T-helper 2 cell (primary cell): ENCODE data around the gene ADAMTS18.

Experiments
- DNase-seq, 5 experiments: peaks; one replicate each; pipeline versions ENCODE4 v3.0.0 to v3.0.0-alpha.2; 2012 to 2022

The ADAMTS18 gene

DNA sequence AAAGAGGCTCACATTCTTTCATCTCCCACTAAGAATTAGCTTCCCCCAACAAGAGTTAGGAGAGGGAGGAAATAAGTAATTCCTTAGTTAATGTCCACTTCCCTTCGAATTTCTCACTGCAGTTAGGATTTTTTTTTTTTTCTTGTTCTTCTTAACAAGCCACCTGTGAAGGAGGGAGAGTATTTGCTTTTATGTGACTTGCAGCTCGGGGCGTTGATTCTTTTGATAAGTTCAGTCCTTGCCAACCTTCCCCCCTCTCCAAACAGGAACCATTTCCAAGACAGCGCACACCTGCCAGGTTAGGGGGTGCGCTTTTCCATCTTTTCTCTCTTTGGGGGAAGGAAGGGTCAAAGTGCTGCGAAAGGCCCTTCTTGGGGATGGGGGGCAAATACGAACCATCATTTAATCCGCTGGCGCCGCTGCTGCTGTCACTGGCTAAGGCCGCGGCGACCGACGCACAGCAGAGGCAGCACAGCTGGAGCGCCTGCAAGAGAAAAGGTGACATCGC, 758 bp downstream of the ADAMTS18 start:
- peak in 1 of 5 experiments; percentile 12 for DNase-seq

DNA sequence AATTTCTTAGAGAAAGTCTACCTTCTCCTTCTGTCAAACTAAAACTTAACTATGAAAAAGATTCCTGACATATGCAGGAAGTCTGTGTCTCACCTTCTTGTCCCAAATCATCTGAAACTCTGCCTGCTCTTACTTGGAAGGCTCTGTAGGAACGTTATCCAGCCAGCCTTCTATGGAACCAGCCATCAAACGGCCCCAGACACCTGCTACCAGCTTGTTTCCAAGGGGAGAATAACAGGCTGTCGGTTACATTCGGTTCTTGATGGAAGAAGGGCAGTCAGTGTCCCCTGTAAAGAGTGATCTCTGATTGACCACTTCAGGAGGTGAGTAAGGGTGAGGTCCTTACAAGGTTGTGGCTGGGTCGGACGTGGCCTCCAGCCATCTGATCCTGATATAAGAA, 1.7 kb downstream of the ADAMTS18 start:
- no peak for DNase-seq

DNA sequence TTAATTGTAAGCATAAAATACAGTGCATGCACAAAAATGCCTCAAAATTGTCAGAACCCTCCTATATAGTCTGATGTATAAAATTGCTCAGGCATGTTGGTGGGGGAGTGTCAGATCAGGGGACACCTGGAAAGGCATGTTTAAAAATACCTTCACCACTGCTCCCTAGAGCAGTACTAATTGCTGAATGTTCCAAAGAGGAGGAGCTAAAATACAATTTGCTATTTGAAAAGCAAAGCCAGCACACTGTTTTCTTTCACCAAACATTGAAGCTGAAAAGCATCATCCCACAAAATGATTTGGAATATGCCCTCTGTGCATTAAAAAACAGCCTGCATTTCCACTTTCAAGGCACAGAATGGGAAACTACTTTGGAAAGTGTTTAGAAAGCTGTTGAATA, 2.6 kb downstream of the ADAMTS18 start:
- no peak for DNase-seq

DNA sequence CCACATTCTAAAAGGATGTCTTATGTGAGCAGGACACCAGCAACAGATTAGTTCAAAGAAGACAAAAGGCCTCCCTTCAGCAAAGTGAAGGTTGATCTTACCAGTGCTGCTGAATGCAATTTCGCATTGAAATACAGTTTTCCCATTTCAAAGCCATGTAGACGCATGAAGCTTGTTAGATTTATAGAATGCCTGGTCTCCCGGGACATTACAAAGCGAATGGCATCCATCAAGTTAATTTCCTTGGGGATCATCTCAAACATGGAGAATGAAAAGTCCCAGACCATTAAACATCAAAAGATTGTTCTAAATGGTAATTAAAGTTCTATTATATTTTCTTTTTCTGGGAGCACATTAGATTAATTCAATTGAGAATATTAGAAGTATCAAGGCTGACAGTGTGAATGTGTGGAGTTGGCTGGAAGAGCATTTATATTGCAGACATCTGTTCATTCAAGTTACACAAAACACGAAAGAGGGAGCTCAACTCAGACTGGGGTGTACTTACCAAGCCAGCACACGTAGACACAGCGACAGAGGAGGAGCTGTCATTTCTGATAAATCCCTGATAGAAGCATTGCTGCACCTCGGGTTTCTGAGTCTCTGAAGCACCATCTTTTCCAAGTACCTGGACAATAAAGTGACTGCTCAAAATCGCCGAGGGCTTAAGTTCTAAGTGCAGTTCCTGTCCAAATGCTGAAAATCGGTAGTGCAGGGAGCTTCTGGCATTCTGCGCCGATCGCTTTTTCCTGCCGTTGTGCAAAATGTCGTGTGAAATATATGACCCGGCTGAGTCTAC, 3.8 kb downstream of the ADAMTS18 start:
- DNase-seq = no peak

DNA sequence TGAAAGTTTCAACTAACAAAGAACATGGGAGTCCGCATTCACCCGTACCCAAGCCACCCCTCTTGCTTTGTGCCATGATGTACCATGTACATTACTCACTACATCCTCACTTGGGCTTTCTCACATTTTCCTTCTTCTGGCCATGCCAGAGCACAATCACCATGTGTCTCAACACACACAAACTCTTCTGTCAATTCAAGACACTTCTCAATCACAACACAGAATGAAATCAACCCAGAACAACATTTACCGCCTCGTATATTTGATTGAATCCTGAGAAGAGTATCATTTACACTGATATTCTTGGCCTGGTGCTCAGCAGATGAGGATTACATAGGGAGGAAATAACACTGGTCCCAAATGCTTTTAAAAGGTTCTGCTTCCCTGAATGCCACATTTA, 4.5 kb downstream of the ADAMTS18 start:
- no peak for DNase-seq

DNA sequence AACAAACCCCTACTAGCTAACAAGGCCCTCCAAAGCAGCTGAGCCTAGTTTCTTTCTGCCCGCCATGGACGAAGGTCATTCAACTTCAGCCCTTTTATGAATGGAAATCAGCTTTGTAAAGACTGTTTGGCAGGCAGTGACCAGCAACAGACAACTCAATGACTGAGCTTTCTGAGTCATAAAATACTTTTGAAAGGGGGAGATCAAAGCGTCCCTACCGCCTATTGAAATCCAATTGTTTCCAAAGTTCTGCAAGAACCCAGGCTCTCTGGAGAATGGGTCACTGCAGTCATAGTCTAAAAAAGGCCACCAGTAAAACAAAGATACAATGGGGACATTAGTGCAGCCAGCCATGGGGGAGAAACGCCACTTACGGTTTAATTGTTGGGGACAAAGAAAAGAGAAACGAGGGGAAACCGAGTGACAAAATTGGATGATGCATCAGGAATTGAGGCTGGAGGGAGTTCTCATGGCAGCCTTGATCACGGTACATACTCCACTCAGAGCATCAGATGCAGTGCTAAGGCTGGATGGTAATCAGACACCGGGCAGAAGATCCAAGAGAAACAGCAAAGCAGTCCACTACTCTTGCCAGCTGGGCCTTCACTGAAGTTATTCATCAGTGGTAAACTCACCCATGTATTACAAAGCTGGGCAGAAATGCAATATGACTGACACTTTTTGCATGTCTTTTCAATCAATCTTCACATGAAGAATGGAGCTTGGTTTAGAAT, 9.8 kb downstream of the ADAMTS18 start:
- DNase-seq = no peak

DNA sequence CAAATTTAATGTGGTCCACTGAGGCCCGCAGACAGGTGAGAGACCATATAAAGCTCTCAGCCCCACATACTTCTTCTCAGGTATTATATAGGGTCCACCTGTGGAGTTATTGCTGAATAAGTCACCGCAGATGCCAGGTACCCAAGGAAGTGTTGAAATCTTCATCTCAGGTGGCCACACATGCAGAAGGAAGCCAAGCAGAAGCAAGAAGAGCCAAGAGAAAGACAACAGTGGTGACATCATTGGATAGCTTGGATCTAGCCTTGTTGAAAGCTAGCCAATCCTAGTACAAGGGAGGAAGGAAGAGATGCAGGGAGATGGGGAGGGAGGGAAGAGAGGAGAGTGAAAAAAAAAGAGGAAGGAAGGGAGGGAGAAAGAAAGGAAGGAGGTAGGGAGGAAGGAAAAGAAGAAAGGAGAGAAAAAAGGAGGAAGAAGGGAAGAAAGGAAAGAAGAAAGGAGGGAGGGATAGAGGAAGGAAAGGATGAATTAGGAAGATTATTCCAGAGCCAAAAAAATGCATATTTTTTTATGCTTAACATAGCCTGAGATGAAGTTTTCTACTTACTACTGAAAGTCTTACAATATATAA, 12.5 kb downstream of the ADAMTS18 start:
- no peak for DNase-seq

DNA sequence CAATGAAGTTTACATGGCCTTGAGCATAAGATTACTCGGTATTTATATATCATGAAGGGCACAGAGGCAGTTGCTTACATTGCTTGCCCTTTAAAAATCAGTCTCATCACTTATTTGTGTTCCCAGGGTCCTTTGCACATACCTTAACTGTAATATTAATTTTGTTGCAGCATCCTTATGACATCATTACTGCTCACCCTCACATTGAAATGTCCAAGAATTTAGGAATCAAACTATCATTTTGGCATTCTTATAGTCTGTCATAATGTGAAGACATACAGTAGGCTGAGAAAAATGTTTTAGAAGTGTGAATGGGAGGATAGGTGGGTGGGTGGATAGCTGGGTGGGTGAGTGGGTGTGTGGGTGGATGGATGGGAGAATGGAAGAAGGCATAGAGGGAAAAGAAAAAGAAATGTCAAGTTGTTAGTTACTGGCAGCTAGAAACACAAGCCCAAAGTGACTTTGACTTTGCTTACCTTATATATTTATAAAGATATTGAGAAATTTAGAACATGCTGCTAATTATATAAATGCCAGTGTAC, 17.8 kb downstream of the ADAMTS18 start:
- DNase-seq = no peak

DNA sequence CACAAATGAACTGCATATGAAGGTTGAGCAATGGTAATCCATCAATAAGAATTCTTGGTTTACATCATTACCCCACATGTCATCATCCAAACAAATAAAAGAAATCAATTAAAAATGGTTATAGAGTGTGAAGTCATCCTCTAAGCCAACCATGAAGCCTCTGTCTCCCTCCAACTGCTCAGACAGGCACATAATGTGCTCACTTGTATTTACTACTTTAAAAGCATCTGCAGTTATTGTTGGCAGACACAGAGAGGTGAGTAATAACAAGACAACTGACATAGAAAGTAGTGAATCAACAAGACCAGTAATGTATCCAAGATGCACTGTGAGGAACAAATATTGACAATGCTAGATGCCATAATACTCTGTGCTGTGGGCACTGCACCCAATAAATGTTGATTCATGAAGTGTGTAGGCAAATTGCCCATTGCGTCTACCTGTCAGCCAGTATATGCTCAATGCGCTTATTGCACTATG, 20.0 kb downstream of the ADAMTS18 start:
- peak in 1 of 5 experiments; percentile 1 for DNase-seq

DNA sequence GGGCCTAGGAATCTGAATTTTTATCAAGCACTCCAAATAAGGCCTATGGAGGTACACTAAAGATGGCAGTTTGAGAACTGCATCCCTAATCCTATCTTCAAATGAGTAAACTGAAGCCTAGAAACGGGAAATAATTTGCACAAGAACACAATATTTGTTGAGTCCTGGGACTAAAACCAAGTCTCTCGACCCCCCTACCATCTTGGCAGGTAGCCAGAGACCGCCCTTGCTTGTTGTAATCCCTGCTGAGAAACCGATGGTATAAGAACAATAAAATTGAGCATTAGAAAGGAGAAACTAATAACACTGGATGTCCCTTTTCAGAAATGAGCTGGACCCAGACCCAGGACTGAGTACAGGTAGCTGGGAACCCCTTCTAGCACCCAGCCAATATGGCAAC, 24.4 kb downstream of the ADAMTS18 start:
- no peak for DNase-seq

DNA sequence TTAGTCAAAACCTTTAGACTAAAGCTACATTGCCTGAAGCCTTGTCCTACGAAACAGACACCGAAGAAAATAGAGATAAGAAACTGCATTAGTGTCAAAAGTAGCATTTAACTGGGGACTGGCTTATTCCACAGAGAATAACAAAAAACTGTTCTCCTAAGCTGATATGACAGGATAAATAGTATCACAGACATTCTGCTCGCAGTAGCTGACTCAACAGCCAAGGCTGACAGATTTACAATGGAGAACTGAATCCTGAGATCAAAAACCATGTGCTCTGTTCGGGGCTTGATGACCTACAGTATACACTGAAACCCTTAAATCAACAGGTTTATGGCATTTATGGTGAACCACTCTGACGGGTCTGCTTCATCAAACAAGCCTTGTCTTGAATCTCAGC, 25.5 kb downstream of the ADAMTS18 start:
- DNase-seq = no peak

DNA sequence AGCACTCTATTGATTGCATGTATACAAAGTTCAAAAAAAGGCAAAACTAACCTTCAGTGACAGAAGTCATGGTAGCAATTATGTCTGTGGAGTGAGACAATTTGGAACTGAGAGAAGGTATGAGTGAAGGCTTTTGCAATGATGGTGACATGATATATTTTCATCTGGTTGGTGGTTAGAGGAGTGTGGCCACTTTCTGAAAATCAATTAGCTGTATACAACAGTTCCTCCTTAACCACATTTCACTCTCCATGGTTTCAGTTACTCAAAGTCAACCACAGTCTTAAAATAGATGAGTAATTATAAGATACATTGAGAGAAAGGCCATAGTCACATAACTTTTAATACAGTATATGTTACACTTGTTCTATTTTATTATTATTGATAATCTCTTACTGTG, 26.2 kb downstream of the ADAMTS18 start:
- DNase-seq = peak in 1 of 5 experiments; percentile 58

DNA sequence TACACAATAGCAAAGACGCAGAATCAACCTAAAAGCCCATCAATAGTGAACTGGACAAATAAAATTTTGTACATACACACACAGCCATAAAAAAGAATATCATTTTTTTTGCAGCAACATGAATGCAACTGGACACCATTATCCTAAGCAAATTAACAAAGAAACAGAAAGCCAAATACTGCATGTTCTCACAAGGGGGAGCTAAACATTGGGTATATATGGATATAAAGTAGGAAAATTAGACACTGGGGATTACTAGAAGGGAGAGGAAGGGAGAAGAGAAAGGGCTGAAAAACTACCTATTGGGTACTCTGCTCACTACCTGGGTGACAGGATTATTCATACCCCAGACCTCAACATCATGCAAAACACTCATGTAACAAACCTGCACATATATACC, 28.2 kb downstream of the ADAMTS18 start:
- DNase-seq = no peak

DNA sequence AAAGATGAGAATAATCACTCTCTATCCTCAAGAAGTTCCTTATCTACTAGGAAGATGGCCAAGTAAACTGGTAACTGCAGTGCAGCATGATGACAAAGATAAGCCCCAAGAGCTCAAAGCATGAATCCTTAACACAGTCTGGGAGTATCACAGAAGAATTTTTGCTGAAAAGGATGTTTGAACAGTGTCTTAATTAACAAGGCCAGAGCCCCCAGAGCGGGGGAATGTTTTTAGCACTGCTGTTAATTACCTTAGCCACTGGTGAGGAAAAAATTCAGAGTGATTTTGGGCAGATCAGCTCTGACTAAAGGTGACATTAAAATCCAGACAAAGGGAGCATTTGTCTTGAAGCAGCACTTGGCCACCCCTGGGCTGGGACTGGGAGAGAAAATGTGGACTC, 30.1 kb downstream of the ADAMTS18 start:
- no peak for DNase-seq

DNA sequence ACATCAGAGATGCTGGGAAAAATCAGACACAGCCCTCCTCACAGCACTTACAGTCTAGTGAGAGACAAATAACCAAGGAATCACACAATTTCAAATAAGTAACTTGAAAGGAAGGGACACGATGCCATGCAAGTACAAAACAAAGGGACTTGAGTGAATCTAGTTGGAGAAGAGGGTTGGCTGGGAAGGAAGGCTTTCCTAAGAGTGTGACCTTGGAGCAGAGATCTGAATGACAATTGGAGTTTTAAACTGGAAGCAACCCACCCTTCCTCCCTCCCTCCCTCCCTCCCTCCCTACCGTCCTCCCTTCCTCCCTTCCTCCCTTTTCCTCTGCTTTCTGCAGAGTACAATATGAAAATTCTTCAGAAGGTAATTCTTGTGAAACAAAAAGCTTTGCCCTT, 31.1 kb downstream of the ADAMTS18 start:
- DNase-seq = no peak

DNA sequence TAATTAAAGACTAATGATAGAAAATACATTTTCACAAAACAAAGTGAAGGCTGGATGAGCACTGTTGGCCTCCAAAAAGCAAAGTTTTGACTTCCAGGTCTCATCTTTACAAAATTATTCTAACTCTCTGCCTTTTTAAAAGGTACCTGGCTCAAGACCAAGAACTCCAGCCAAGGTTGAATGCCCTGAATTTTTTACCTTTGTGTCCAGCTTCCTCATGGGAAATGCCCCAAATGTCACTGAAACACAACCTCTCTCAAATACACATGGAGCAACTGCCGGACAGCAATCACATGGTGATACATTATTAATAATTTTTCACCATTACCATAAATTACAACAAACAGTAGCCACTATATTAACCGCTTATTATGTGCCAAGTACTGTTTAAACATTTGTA, 32.2 kb downstream of the ADAMTS18 start:
- DNase-seq = no peak

DNA sequence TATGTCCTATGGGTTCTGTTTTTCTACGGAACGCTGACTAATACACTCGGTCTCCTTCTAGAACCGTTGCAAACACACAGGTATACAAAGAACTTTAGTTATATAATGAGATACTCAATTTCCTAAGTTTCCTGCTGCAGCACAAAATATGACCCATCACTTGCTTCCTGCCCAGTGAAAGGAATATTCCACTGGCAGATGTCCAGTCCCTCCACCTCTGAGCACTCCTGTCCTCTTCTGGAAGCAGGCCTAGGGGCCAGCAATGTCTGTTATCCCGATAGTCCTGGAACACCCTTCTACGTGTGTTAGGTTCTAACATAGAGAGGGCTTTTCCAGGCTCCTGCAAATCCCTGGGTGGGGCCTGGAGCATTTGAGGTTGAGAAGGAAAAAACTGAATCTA, 32.7 kb downstream of the ADAMTS18 start:
- no peak for DNase-seq

DNA sequence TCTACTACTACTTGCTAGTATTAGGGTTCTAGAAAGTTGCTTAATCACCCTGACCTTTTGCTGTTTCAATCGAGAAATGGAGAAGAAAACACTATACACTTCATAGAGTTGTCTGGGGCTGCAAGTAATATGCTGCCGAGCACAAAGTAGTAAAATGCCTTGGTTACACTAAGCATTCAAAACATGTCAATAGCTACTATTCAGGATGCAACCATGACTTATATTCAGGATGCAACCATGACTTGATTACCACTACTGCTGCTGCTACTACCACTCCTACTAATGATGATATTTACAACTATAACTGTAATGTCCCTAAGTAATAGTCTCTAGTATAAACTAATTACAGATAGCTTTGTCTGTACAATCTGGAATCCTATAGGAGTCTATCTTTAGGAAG, 35.3 kb downstream of the ADAMTS18 start:
- DNase-seq = no peak

DNA sequence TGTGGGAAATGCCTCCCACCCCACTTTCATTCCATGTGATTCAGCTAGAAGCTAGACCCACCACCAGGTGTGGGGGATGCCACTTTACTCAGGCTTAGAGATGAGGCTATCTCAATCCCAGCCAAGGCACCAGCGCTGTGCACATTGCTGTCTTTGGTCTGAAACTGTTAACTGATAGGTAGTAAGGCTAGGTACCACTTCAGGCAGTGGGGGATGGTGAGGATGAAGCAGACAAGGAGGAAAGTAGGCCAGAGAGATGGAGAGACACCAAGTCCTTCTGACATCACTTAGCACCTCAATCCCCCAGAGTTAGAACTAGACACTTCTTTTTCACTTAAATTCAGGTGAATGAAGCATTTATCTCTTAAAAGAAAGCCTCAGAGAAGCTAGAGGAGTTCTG, 35.8 kb downstream of the ADAMTS18 start:
- DNase-seq = no peak

DNA sequence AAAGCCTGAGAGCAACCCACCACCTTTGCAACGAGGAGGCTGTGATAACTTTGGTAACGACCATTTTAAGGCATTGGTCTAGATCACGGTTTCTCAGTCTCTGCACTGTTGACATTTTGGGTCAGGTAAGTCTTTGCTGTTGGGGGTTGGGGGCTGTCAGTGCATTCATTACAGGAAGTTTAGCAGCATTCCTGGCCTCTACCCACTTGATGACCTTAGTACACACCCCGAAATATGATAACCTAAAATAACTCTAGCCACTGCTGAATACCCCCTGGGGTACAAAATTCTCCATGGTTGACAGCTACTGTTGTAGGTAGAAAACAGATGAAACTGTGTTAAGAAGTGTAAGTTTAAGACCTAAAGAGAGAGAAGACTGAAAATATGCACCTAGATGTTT, 36.3 kb downstream of the ADAMTS18 start:
- no peak for DNase-seq

DNA sequence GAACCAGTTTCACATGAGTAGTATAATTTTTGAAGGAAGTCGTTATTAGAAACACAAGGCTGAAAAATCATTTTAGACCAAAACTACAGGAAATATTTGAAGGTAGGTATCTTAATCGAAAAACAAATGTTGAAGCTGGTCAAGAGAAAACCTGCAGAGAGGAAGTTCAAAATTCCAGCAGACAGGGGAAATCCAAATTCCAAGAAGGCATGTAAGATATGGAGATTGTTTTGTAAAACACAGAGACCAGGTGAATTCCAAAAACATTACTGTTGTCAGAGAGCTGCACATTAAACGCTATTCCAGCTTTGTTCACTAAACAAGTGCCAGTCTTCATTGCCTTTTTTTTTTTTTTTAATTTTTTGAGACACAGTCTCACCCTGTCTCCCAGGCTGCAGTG, 38.4 kb downstream of the ADAMTS18 start:
- DNase-seq = no peak

DNA sequence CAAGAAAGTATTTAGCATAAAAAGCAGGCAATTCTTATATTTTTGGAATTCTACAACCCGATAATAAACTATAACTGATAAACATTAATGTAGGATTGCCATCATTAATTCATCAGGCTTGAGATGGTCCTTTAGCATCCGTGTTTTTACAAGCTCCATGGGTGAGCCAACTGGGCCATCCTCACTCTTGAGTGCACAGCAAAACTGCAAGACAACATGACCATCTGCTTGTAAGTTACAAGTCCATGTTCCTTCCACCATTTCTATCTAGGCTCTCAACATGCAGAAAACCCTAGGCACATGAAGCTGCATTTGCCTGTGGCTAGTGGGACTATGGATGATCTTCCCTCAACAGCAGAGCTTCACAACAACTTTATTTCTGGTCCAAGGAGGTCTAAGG, 40.1 kb downstream of the ADAMTS18 start:
- no peak for DNase-seq

DNA sequence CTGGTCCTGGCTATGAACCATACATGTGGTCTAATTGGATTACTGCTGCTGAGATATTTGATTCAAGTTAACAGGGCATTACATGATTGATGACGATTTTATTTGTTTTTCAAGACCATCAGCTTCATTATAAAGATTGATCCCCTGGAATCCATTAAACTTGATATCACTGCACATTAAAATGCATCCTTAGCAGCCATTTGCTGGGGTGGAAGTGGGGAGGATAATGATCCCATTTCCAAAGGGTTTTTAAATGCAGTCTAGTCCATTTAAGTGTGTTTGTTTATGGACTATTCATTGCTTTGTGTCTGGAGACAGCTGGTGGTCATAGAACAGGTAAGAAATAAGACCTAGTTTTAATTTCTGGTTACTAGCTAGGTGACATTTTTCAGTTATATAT, 40.9 kb downstream of the ADAMTS18 start:
- DNase-seq = no peak
